K562 (cell line): ENCODE results near the gene SMIM45.
A peak's percentile ranks its signal among the peaks of the same experiment; 100 is the strongest.

Experiments
- ARHGAP35 ChIP-seq: fragments of 450-650 bp; IDR thresholded peaks from 2 replicates; pipeline ENCODE4 v1.6.1; 2018; ENCODE audit not compliant: partially characterized antibody
- CCNT2 ChIP-seq: IDR thresholded peaks from 2 replicates; pipeline ENCODE4 v1.6.1; 2011; ENCODE audit warnings: borderline replicate concordance, low read depth, mild to moderate bottlenecking, moderate library complexity, mixed read lengths, low read length; ENCODE audit not compliant: insufficient read length; ENCODE audit errors: extremely low read depth
- ETV6 ChIP-seq, 3 experiments: fragments of 150-350 bp in 1 of 3; sonication (generic) in 1 of 3; formaldehyde crosslinking in 1 of 3; IDR thresholded peaks; 2 replicates each; pipeline versions ENCODE4 v1.6.1 to v1.8.0; 2014 to 2022; ENCODE audit warnings: borderline replicate concordance in 2 of 3, low read depth in 2 of 3, antibody characterized with exemption in 1 of 3, low read length in 1 of 3, mild to moderate bottlenecking in 1 of 3, missing genetic modification reagents in 1 of 3
- GABPA ChIP-seq: fragments of 200-800 bp; sonication (Bioruptor generic); conservative IDR thresholded peaks from 2 replicates; pipeline ENCODE4 v1.6.1; 2016; ENCODE audit warnings: low read depth, missing genetic modification characterization, missing compliant biosample characterization
- HDGF ChIP-seq: fragments of 450-650 bp; IDR thresholded peaks from 2 replicates; pipeline ENCODE4 v1.6.1; 2016
- HNRNPUL1 ChIP-seq: fragments of 200-400 bp; formaldehyde crosslinking; IDR thresholded peaks from 2 replicates; pipeline ENCODE4 v1.6.1; 2017; ENCODE audit warnings: low read length
- ID3 ChIP-seq, 2 experiments: fragments of 250-450 bp in 1 of 2; fragments of 450-650 bp in 1 of 2; sonication (Bioruptor Pico) in 1 of 2; IDR thresholded peaks; 2 replicates each; pipeline versions ENCODE4 v1.6.1 to v1.8.0; 2016 to 2021; ENCODE audit warnings: mild to moderate bottlenecking in 2 of 2, moderate library complexity in 2 of 2, missing compliant biosample characterization in 1 of 2, missing genetic modification characterization in 1 of 2
- MAZ ChIP-seq, 2 experiments: fragments of 450-650 bp in 1 of 2; sonication (generic) in 1 of 2; formaldehyde crosslinking; IDR thresholded peaks in 1 of 2; conservative IDR thresholded peaks in 1 of 2; 2 replicates each; pipeline versions ENCODE4 v1.4.0 to v1.5.0; 2020; ENCODE audit warnings: mild to moderate bottlenecking in 1 of 2, missing genetic modification reagents in 1 of 2
- MCM3 ChIP-seq: fragments of 450-650 bp; IDR thresholded peaks from 2 replicates; pipeline ENCODE4 v1.6.1; 2016
- PCBP2 ChIP-seq: fragments of 200-400 bp; formaldehyde crosslinking; IDR thresholded peaks from 2 replicates; pipeline ENCODE4 v1.6.1; 2018; ENCODE audit warnings: low read length, low read depth, mild to moderate bottlenecking, moderate library complexity; ENCODE audit not compliant: poor library complexity, severe bottlenecking
- PURB ChIP-seq: sonication (generic); formaldehyde crosslinking; IDR thresholded peaks from 2 replicates; pipeline ENCODE4 v1.9.0; 2021; ENCODE audit warnings: low read depth, mild to moderate bottlenecking, missing genetic modification reagents
- RBM25 ChIP-seq: fragments of 200-400 bp; formaldehyde crosslinking; IDR thresholded peaks from 2 replicates; pipeline ENCODE4 v1.6.1; 2018; ENCODE audit warnings: low read length, low read depth, moderate library complexity; ENCODE audit not compliant: severe bottlenecking
- SMC3 ChIP-seq: conservative IDR thresholded peaks from 2 replicates; pipeline ENCODE4 v1.6.1; 2011; ENCODE audit warnings: low read depth, low read length, improper control_type of control experiment; ENCODE audit not compliant: insufficient read depth
- VEZF1 ChIP-seq: fragments of 200-800 bp; sonication (Bioruptor generic); IDR thresholded peaks from 2 replicates; pipeline ENCODE4 v1.6.1; 2017; ENCODE audit warnings: missing genetic modification characterization, missing compliant biosample characterization
- ZBTB11 ChIP-seq, 3 experiments: fragments of 200-800 bp in 1 of 3; fragments of 250-450 bp in 1 of 3; fragments of 450-650 bp in 1 of 3; sonication (Bioruptor Pico) in 1 of 3; sonication (Bioruptor generic) in 1 of 3; formaldehyde crosslinking in 1 of 3; IDR thresholded peaks; 2 replicates each; pipeline versions ENCODE4 v1.6.1 to v1.8.0; 2016 to 2022; ENCODE audit warnings: mild to moderate bottlenecking in 2 of 3, missing genetic modification characterization in 2 of 3, missing compliant biosample characterization in 1 of 3, moderate library complexity in 1 of 3
- ZNF23 ChIP-seq: fragments of 250-450 bp; sonication (Bioruptor Pico); IDR thresholded peaks from 2 replicates; pipeline ENCODE4 v1.4.0; 2020; ENCODE audit warnings: mild to moderate bottlenecking
- ZNF253 ChIP-seq: fragments of 250-450 bp; sonication (Bioruptor Pico); conservative IDR thresholded peaks from 2 replicates; pipeline ENCODE4 v1.6.1; 2021; ENCODE audit warnings: mild to moderate bottlenecking
- ZNF282 ChIP-seq: sonication (generic); formaldehyde crosslinking; IDR thresholded peaks from 2 replicates; pipeline ENCODE4 v1.8.1; 2023; ENCODE audit warnings: missing genetic modification reagents
- ZNF398 ChIP-seq: fragments of 250-450 bp; sonication (Bioruptor Pico); IDR thresholded peaks from 2 replicates; pipeline ENCODE4 v1.8.0; 2021; ENCODE audit warnings: moderate library complexity, mild to moderate bottlenecking, inconsistent platforms

The SMIM45 gene

GRCh38 chr22:41925783-41926460 is 26.0 kb upstream of the SMIM45 start (continued):
- TF ChIP-seq VEZF1 (peak; percentile 81), ZNF23 (CRISPR knock-in tag) (no peak), PURB (CRISPR knock-in tag) (no peak), CCNT2 (peak; percentile 27), MCM3 (no peak), ZNF253 (CRISPR knock-in tag) (no peak), MAZ (CRISPR knock-in tag; conservative IDR thresholded peaks at IDR 0.05 in 1 of 2, IDR thresholded peaks at IDR 0.05 in 1 of 2) (peak in 1 of 2 experiments; percentile 33; a peak in 1 of 4 replicates), ZNF282 (CRISPR knock-in tag) (no peak), GABPA (tag) (no peak), SMC3 (peak; percentile 15; the same call in 1 of the 2 replicates), ID3 (CRISPR knock-in tag; IDR thresholded peaks at IDR 0.05) (no peak), ID3 (tag; IDR thresholded peaks at IDR 0.05) (no peak), ETV6 (IDR thresholded peaks at IDR 0.05; ENCODE audit: borderline replicate concordance in 1 of 2, low read depth in 2 of 2, low read length in 1 of 2) (no peak), ETV6 (CRISPR knock-in tag; IDR thresholded peaks at IDR 0.05; ENCODE audit: borderline replicate concordance) (no peak), RBM25 (no peak), PCBP2 (no peak), ZBTB11 (CRISPR knock-in tag; IDR thresholded peaks at IDR 0.05) (no peak), ARHGAP35 (no peak), ZNF398 (CRISPR knock-in tag) (no peak), HDGF (no peak), HNRNPUL1 (no peak)
